Motor neuron (in vitro differentiated cells): ENCODE data around the gene MTCH1. TPM values are rescaled to one million over a fixed set of nuclear protein-coding genes. Genes with fewer than 3 reads are reported as not detected.
"Not testable (repeated sequence)": the region's sequence is repeated elsewhere in the genome, so short reads cannot be mapped to it uniquely, and the experiment has no call there.

Experiments
- ATAC-seq, 8 experiments: fragments of 200-7000 bp; cut with Tn5 transposase; replicated peaks in 6 of 8; 2 replicates each; pipeline ENCODE4 v1.8.0; 2021; ENCODE audit warnings: mild to moderate bottlenecking in 8 of 8, moderate library complexity in 8 of 8
- H3K27ac ChIP-seq, 2 donors: fragments of 250-450 bp; sonication (Bioruptor Pico); 2 replicates each; pipeline ENCODE4 v1.9.0; 2021; ENCODE audit warnings: antibody characterized with exemption in 2 of 2, mild to moderate bottlenecking in 2 of 2, moderate library complexity in 1 of 2
- H3K4me1 ChIP-seq, 2 donors: fragments of 250-450 bp; sonication (Bioruptor Pico); replicated peaks in 1 of 2; 2 replicates each; pipeline ENCODE4 v1.6.1; 2021; ENCODE audit warnings: antibody characterized with exemption in 2 of 2, mild to moderate bottlenecking in 2 of 2, moderate library complexity in 1 of 2
- H3K4me3 ChIP-seq, 5 donors: fragments of 250-450 bp; sonication (Bioruptor Pico); 2 replicates each; pipeline ENCODE4 v1.9.0; 2021; ENCODE audit warnings: antibody characterized with exemption in 5 of 5, mild to moderate bottlenecking in 5 of 5, moderate library complexity in 4 of 5
- WGBS, 10 experiments: fragments of 450-650 bp; shearing (Covaris generic); methylation state at CpG; one replicate each; pipeline ENCODE4 v1.0.0; 2022; 5-methylcytosine and 5-hydroxymethylcytosine counted together
- in situ Hi-C, 9 experiments: fragments of 400-800 bp; cut with MboI; loops; one replicate each; pipeline ENCODE4 v1.15.0; 2021; ENCODE audit warnings: low sequenced_read_pairs in 9 of 9, low pct_unique_long_range_greater_than_20kb in 2 of 9; ENCODE audit not compliant: unreplicated experiment in 9 of 9
- total RNA-seq, 8 experiments: library from RNA; unstranded; fragments of 300-600 nt; gene quantifications; 2 replicates each; pipeline versions ENCODE4 v1.2.3 to v1.2.4, GENCODE V29; 2022

The MTCH1 gene
- total RNA-seq, 8 experiments from 2014 or later: 84.8 to 271 (median 119) TPM

- in situ Hi-C loops: no loop called here
- H3K4me1 ChIP-seq: no peaks in the 10 kb centered on the region
- no peak overlapping the region for H3K4me3 ChIP-seq
- 50 to 100% (median 76%) methylated on average over 1 to 6 of the region's 12 CpGs for WGBS, 10 experiments
- H3K27ac ChIP-seq: no peak overlapping the region
- peak in 2 of 8 experiments; percentile 22 to 32 for ATAC-seq
Measured at GRCh38 chr6:36947570-36948351, 38.2 kb downstream of the MTCH1 start.

GRCh38 chr6:36946526-36946925, 39.5 kb downstream of the MTCH1 start:
- WGBS, 10 experiments: 90 to 100% (median 100%) methylated on average over 1 to 2 of the region's 4 CpGs; no CpG with 5 or more reads in 7 of the 10 experiments
- no peak for ATAC-seq
- in situ Hi-C loops: no loop called here
- Histone ChIP-seq H3K27ac (no peak overlapping the region), H3K4me3 (no peak overlapping the region), H3K4me1 (no peaks in the 10 kb centered on the region)

DNA sequence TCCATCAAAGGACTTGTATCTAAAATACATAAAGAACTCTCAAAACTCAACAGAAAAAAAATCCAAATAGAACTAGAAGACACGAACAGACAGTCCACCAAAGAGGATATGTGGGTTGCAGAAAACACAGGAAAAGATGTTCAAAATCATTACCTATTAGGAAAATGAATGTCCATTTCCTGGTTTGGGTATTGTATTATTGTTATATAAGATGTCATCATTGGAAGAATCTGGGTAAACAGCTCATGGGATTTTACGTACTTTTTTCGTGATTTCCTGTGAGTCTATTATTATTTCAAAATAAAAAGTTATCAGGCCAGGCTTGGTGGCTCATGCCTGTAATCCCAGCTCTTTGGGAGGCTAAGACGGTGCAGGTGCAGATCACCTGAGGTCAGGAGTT, 40.7 kb downstream of the MTCH1 start:
- Histone ChIP-seq H3K4me3 (no peak overlapping the region), H3K4me1 (no peaks in the 10 kb centered on the region), H3K27ac (no peak overlapping the region)
- in situ Hi-C loops: no loop called here
- ATAC-seq: no peak
- WGBS, 10 experiments: 70 to 100% (median 80%) methylated on average over 1 to 4 of the region's 4 CpGs; no CpG with 5 or more reads in 1 of the 10 experiments

- H3K27ac ChIP-seq: no peak overlapping the region
- no peak for ATAC-seq
- WGBS, 10 experiments: 67 to 100% (median 81%) methylated on average over 1 to 5 of the region's 5 CpGs; no CpG with 5 or more reads in 2 of the 10 experiments
- in situ Hi-C loops: no loop called here
- no peaks in the 10 kb centered on the region for H3K4me1 ChIP-seq
- H3K4me3 ChIP-seq: no peak overlapping the region
Measured at GRCh38 chr6:36944650-36945049, 41.3 kb downstream of the MTCH1 start.

- H3K4me3 ChIP-seq, in situ Hi-C loops, H3K4me1 ChIP-seq, H3K27ac ChIP-seq: not testable (repeated sequence)
- ATAC-seq: peak in 2 of 8 experiments; percentile 66 to 94
- no CpG with 5 or more reads among the region's 2 CpGs for WGBS, 10 experiments
Measured at GRCh38 chr6:36942329-36942728, 43.7 kb downstream of the MTCH1 start.

- H3K27ac ChIP-seq, in situ Hi-C loops, H3K4me3 ChIP-seq, H3K4me1 ChIP-seq, ATAC-seq: not testable (repeated sequence)
- WGBS, 10 experiments: no CpG with 5 or more reads among the region's 40 CpGs
Measured at GRCh38 chr6:36941561-36941960, 44.4 kb downstream of the MTCH1 start.

GRCh38 chr6:36940027-36940426, 46.0 kb downstream of the MTCH1 start:
- H3K27ac ChIP-seq: no peak overlapping the region
- WGBS, 10 experiments: 60 to 94% (median 83%) methylated on average over 1 to 8 of the region's 10 CpGs; no CpG with 5 or more reads in 3 of the 10 experiments
- H3K4me3 ChIP-seq: no peak overlapping the region
- in situ Hi-C loops: no loop called here
- ATAC-seq: no peak
- no peaks in the 10 kb centered on the region for H3K4me1 ChIP-seq

GRCh38 chr6:36939005-36939404, 47.0 kb downstream of the MTCH1 start:
- ATAC-seq, in situ Hi-C loops, H3K4me1 ChIP-seq, H3K27ac ChIP-seq, H3K4me3 ChIP-seq: not testable (repeated sequence)
- 80 to 100% (median 90%) methylated on average over 1 to 2 of the region's 5 CpGs; no CpG with 5 or more reads in 7 of the 10 experiments for WGBS, 10 experiments

GRCh38 chr6:36938536-36938935, 47.5 kb downstream of the MTCH1 start:
- 8 to 10% methylated on average over 2 of the region's 4 CpGs; no CpG with 5 or more reads in 8 of the 10 experiments for WGBS, 10 experiments
- H3K27ac ChIP-seq: no peak overlapping the region
- ATAC-seq: peak in 1 of 8 experiments; percentile 73
- H3K4me1 ChIP-seq: no peaks in the 10 kb centered on the region
- in situ Hi-C loops: no loop called here
- H3K4me3 ChIP-seq: no peak overlapping the region

DNA sequence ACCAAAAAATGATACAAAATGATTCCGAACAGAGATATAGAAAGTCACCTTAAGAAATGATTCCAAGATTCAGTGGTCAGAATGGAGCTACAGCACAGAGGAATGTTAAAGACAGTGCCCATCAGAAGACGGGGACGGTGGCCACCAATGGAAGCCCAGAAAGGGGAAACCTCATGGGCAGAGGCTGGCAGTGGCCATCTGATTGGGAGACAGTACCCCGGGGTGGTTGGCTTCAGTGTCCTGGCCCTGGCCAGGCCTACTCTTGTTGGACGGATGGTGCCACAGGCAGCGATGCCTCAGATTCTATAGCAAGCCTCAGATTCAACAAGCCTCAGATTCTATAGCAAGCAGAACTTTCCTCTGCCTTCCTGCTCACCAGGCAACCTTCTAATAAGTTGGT, 48.1 kb downstream of the MTCH1 start:
- Histone ChIP-seq H3K4me3 (no peak overlapping the region), H3K4me1 (no peaks in the 10 kb centered on the region), H3K27ac (no peak overlapping the region)
- ATAC-seq: no peak
- in situ Hi-C loops: no loop called here
- 80 to 100% (median 91%) methylated on average over 1 to 6 of the region's 6 CpGs; no CpG with 5 or more reads in 1 of the 10 experiments for WGBS, 10 experiments

GRCh38 chr6:36936824-36937223, 49.2 kb downstream of the MTCH1 start:
- H3K4me3 ChIP-seq: no peak overlapping the region
- no peak overlapping the region for H3K27ac ChIP-seq
- no peaks in the 10 kb centered on the region for H3K4me1 ChIP-seq
- WGBS, 10 experiments: 97 to 100% (median 100%) methylated on average over 1 to 5 of the region's 5 CpGs; no CpG with 5 or more reads in 6 of the 10 experiments
- in situ Hi-C loops: no loop called here
- no peak for ATAC-seq

DNA sequence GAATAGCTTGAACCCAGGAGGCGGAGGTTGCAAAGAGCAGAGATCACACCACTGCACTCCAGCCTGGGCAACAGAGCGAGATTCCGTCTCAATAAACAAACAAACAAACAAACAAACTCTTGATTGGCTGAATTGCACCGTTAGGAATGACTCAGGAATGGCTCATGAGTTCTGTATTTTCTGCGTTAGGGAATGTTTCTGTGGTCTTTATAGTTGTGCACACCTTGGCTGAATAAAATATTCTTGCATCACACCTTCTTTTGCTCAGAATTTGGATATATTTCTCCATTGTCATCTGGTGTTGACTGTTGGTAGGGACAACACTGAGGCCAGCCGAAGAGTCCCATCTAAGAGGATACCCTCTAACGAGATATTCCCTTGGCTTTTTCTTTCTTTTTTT, 51.1 kb downstream of the MTCH1 start:
- Histone ChIP-seq H3K4me3 (no peak overlapping the region), H3K4me1 (no peaks in the 10 kb centered on the region), H3K27ac (no peak overlapping the region)
- in situ Hi-C loops: no loop called here
- no peak for ATAC-seq
- WGBS, 10 experiments: 80 to 100% (median 91%) methylated on average over 4 to 7 of the region's 7 CpGs; no CpG with 5 or more reads in 1 of the 10 experiments

- WGBS, 10 experiments: 70 to 100% (median 92%) methylated on average over 1 to 4 of the region's 4 CpGs; no CpG with 5 or more reads in 2 of the 10 experiments
- in situ Hi-C loops: no loop called here
- Histone ChIP-seq H3K27ac (no peak overlapping the region), H3K4me1 (no peaks in the 10 kb centered on the region), H3K4me3 (no peak overlapping the region)
- ATAC-seq: no peak
Measured at GRCh38 chr6:36933519-36933918, 52.5 kb downstream of the MTCH1 start.

DNA sequence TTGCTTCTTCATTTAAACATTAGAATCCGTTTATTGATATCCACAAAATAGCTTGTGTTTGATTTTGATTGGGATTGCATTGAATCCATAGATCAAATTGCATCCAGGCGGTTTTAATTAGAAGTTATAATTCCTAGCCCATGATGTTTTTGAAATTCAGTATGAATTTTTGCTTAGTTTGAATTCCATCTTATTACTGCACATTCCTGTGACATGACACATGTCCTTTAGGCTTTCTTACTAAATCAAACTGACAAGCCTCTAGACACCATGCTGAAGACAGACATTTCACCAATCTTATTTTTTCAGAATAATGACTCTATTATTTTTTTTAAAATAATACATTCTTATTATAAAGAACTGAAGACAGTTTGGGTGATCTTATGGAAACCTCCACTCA, 52.9 kb downstream of the MTCH1 start:
- peak in 3 of 8 experiments; percentile 52 to 70 (median 65) for ATAC-seq
- WGBS, 10 experiments: 17 to 82% (median 52%) methylated on average over 1 to 2 of the region's 2 CpGs; no CpG with 5 or more reads in 2 of the 10 experiments
- Histone ChIP-seq H3K27ac (no peak overlapping the region), H3K4me3 (no peak overlapping the region), H3K4me1 (no peaks in the 10 kb centered on the region)
- in situ Hi-C loops: no loop called here
